GM18517 (cell line): Measurements from ENCODE around the gene FIBCD1.
"Not testable (repeated sequence)": the region's sequence is repeated elsewhere in the genome, so short reads cannot be mapped to it uniquely, and the experiment has no call there.

ENCODE experiments used
- ATAC-seq: cut with Tn5 transposase; IDR thresholded peaks from one replicate; pipeline ENCODE4 v1.9.1; 2021; ENCODE audit warnings: mild to moderate bottlenecking, moderate library complexity; ENCODE audit not compliant: unreplicated experiment

FIBCD1 gene

DNA sequence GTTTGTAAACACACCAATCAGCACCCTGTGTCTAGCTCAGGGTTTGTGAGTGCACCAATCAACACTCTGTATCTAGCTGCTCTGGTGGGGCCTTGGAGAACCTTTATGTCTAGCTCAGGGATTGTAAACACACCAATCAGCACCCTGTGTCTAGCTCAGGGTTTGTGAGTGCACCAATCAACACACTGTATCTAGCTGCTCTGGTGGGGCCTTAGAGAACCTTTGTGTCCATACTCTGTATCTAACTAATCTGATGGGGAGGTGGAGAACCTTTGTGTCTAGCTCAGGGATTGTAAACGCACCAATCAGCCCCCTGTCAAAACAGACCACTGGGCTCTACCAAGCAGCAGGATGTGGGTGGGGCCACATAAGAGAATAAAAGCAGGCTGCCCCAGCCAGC, 28.4 kb downstream of the FIBCD1 start:
- ATAC-seq, result not testable (repeated sequence)

- not testable (repeated sequence) for ATAC-seq
These were observed 29.0 kb downstream of the FIBCD1 start for GRCh38 chr9:130910041-130910440.

DNA sequence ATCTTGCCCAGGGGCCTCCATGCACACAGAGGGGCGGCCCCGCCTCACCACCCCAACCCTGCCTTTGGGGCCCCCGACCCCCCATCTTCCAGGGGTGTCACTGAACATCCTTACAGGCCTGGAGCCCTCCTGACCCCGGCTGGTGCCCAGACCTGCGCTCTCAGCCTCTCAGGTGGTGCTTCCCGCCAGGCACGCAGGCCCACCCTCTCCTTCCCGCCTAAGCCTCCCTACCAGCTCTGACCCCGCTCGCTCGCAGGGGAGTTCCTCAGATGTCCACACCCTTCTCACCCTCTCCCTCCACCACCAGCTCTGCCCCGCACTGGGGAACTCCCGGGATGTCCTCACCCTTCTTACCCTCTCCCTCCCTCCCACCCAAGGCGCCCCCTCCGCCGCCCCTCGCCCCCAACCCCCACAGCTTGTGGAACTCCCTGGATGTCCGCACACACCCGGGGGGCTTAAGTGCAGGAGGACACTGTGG, 30.1 kb downstream of the FIBCD1 start:
- no peak for ATAC-seq

GRCh38 chr9:130908146-130908877, 30.7 kb downstream of the FIBCD1 start:
- ATAC-seq, result no peak

DNA sequence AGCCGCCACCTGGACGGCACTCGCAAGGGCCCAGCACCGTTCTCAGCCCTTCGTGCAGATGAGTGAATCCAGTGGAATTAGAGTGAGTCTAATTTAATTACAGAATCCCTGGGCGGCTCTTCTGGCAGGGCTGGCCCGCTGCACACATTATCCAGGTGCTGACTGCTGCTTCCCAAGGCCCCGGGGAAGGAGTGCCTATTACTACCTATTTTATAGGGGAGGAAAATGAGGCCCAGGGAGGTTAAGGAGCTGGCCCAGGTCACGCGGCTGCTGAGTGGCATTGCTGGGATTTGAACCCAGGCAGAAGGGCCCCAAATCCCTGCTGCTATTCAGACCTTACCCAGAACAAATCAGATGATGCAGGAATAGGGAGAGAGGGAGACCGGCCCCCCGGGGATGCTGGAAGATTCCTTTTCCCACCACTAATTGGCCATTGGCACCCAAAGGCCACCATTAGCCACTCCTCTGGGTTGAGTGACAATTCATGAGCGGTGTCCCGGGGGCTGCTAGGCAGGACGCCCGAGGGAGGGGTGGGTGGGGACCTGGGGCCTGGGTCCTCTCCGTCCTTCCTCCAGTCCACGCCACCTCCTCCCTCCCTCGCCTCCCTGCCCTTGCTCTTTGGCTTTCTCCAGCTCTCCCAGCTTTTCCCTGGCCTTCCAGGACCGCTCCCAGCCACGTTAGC, 32.2 kb downstream of the FIBCD1 start:
- no peak for ATAC-seq

DNA sequence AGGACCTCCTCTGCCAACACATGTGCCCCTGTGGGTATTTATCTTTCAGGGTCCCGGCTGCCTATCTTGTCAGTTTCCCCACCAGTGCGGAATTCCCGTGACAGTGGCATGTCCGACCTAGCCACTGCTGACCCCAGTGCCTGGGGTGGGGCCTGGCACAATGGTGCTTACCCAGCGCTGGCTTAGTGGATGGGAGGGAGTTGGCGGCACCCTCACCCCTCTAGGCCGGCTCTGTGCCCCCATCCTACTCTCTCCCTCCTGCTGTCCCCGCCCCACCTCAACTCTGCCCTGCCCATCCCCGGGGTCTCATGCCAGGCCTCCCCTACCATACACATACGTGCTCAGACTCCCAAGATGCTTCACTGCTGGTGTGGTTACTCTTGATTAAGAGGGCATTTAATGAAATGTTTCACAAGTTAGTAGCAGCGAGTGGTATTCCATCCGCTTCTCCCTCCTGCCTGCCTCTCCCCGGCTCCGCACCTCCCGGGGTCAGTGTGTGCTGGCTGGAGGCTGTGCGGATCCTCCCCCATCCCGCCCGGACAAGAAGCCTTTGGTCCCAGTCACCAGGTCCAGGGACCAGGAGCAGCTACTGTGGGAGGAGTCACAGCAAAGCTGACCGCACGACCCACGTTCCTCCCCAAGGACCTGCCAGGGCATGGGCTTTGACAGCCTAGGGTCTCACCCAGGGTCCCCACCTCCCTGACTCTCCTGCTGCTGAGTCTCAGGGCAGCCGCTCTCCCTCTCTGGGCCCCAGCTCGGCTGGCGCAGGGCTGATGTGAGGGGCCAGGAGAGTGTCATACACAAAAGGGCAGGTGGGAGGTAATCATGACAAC, 32.9 kb downstream of the FIBCD1 start:
- no peak for ATAC-seq

GRCh38 chr9:130905125-130905901, 33.7 kb downstream of the FIBCD1 start:
- no peak for ATAC-seq

DNA sequence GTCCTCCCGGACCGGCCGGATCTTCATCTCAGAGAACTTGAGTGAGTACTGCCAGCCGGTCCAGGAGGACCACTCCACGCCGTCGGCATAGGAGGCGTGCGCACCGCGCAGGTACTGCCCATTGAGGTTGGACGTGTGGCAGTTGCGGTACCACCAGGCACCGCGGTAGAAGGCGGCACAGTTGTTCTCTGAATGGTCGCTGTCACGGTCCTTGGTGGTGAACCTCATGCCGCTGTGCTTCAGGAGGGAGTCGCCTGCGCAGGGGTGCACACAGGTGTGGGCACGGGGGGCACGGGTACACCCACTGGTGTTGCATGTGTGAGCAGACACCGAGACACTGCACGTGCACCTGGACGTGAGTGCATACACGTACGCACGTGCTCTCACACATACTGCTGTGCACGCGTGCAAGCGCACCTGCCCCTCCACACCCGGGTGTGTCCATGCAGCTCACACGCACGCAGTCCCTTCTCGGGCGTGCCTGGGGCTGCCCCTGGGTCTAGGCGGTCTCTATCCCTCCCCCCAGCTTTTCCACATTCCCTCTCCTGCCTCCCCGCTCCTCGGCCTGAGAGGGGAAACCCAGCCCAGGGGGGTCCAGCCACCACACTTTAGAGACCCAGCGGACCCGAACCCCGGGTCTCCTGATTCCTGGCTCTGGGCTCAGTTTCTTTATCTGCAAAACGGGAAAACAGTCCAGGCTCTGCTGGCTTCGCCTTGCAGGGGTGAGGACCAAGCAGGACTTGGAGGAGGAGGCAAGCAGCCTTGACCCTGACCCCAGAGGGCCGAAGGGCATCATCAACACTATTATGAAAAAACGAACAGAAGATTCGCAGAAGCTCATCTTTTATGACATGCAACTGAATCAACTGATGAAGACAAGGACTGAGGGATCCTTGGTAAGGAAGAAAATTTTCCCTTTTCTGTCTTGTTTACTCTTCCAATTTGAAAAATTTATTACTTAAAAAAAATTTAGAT, 34.7 kb downstream of the FIBCD1 start:
- no peak for ATAC-seq

DNA sequence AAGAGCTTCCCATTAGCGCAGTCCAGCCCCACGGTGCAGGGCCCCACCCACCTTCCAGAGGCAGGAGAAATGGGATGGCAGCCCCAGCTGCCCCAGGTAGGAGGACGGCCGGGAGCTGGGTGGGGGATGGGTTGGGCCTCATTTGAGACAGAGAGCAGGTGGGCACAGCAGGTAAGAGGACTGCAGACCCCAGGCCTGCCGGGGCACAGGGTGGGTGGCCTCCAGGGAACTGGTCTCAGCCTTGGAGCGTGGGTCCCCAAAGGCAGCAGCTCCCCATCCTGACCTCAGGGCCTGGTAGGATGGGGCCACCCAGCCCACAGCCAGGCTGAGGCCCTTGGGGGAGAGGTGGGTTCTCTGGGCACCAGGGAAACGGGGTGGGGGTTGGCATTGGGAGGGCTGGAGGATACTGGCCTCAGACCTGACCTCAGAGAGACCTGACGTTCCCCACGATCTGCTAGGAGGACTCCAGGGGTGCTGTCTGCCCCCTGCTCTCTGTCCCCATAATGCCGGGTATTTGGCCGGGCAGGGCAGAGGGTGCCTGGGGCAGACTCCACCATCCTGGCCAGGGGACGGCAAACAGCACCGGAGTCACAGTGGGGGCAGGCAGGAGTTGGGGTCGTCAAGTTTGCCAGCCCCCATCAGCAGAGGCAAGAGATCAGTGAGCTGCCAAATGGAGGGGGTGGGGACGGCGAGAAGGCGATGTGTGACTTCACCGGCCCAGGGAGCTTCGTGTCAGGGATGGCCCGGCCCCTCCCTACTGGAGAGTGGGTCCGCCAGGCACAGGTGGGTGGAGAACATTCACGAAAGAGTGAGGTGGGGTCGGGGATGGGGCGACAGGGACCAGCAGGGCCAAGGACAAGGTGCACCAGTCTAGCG, 35.6 kb downstream of the FIBCD1 start:
- ATAC-seq, result no peak

DNA sequence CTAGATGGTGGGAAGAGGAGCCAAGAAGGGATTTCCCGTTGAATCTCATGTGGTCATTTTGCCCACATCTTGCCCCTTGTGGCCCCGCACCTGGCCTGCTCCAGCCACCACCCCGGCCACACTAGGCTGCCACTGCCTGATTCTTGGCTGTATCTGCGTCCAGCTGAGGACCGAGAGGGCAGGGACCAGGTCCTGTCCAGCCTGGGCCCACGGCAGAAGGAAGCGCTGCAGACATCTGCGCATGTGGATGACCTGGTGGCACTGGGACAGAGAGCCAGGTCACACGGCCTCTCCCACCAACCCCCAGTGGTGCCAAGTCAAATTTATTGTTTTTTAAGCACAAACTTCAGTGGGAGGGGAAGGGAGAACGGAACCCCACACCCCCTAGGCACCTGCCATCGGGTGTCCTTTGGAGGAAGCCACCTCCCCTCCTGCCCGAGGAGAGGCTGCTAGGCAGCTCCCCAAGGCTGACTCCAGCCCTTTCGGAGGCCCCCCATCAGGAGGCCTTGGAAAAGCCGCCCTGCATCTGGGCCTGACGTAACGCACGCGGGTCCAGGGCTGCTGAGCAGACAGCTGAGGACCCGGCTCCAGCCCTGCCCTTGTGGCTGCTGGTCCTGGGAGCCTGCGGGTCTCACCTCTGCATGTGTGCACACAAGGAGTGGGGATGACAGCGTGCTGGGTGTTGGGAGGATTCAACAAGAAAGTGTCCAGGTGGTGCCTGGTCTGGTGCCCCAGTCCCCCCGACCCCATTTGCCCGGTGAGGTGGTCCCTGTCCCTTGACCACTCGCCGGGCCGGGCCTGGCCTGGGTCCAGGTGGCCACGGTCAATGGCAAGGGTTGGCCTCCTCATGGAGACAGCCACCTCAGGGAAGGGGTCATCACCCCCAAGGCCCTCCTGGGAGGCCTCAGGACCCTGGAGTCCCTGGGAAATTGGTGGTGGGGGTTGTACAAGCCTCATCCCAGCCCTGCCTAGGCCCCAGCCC, 36.6 kb downstream of the FIBCD1 start:
- ATAC-seq, result no peak

DNA sequence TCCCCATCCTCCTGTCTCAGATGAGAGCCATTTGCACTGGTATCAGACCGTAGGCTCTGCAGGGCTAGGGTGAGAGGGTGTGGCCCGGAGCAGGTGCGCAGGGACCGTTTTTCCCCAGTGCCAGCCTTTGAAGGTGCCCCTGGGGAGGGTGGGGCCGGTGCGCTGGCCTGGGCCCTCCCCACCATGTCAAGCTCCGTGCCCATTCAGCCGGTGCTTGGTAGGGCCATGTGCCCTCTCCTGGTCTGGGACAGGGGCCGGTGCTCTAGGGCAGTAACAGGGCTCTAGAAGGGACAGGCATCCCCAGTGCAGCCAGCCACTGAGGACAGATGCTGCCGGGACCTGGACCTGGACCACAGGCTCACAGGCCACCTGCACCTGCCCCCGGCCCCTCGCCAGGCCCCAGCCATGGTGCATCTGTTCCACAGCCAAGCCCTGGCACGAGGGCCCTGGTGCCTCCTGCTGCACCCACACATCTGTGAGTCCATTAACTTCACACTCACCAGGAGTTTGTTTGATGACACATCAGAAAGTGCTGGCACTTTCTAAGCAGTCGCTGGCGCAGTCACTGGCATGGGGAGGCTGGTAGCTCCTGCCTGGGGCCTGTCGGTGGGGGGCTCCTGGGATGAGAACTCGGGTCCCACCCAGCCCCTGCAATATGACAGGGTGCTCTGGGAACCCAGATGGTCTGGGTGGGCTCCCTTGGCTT, 37.4 kb downstream of the FIBCD1 start:
- no peak for ATAC-seq

GRCh38 chr9:130900701-130901497, 38.1 kb downstream of the FIBCD1 start:
- no peak for ATAC-seq

DNA sequence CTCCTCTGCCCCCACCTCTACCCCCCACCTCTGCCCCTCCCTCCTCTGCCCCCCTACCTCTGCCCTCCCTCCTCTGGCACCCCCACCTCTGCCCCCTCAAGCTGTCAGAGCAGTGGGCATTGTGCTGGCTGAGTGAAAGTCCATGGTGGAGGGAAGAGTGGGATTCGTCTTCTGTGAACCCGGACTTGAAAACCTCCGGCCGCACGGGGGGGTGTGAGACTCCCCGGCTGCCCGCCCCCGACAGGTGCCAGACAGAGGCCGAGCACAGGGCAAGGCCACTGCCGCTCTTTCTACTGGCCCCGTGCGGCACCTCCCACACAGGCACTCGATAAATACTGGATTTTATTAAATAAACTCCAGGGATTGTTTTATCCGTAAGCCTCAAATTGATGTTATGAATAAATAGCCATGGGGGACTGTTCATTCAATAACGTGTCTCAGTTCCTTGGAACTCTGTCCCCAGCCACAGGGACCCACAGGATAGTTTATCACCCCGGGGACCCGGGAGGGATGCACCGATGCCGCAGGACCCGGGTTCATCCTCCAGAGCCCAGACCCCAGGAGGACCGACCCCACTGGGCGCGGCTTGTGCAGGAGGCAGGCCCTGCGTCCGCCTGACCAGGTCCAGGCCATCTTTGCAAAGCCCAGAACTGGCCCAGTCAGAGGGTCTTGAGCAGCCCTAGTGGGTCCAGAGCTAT, 39.8 kb downstream of the FIBCD1 start:
- no peak for ATAC-seq

GRCh38 chr9:130898552-130898852, 40.5 kb downstream of the FIBCD1 start:
- no peak for ATAC-seq

- ATAC-seq, result no peak
These were observed 41.0 kb downstream of the FIBCD1 start for GRCh38 chr9:130897848-130898551.
